ENCODE results near the gene ZC3H8.
A peak's percentile ranks its signal among the peaks of the same experiment; 100 is the strongest.

Gene ZC3H8

GRCh38 chr2:112260295-112260625 lies 5.4 kb upstream of the ZC3H8 start:
- Histone ChIP-seq H3K4me1 (ENCODE audit: control insufficient read depth in 5 of 5, insufficient read depth in 5 of 5, low read length in 5 of 5) (peaks cover 0 to 10% (median 7%) of the 10 kb centered on the region in 5 donors), H3K36me3 (ENCODE audit: control insufficient read depth in 5 of 5, insufficient read depth in 5 of 5, low read length in 5 of 5) (no peaks in the 10 kb centered on the region), H3K9me3 (ENCODE audit: control insufficient read depth in 5 of 5, low read length in 5 of 5) (peaks cover 0 to 9% (median 0%) of the 10 kb centered on the region in 5 donors), H3K27me3 (ENCODE audit: control insufficient read depth in 5 of 5, insufficient read depth in 4 of 5, low read length in 5 of 5) (no peaks in the 10 kb centered on the region), H3K27ac (ENCODE audit: low read depth, low read length) (no peak overlapping the region), H3K4me3 (ENCODE audit: low read depth in 1 of 5, low read length in 5 of 5) (no peak overlapping the region), H3K9ac (ENCODE audit: low read length in 5 of 5) (no peak overlapping the region)

- no peaks in the 10 kb centered on the region for H3K36me3 ChIP-seq (ENCODE audit: control insufficient read depth in 5 of 5, insufficient read depth in 5 of 5, low read length in 5 of 5)
- H3K4me3 ChIP-seq (ENCODE audit: low read depth in 1 of 5, low read length in 5 of 5), result peak overlapping the region; percentile 25 to 69 (median 39)
- H3K27me3 ChIP-seq (ENCODE audit: control insufficient read depth in 5 of 5, insufficient read depth in 4 of 5, low read length in 5 of 5), result no peaks in the 10 kb centered on the region
- H3K9ac ChIP-seq (ENCODE audit: low read length in 5 of 5), result peak overlapping the region; percentile 17 to 61 (median 26)
- peaks cover 0 to 9% (median 0%) of the 10 kb centered on the region in 5 donors for H3K9me3 ChIP-seq (ENCODE audit: control insufficient read depth in 5 of 5, low read length in 5 of 5)
- peaks cover 0 to 10% (median 8%) of the 10 kb centered on the region in 5 donors for H3K4me1 ChIP-seq (ENCODE audit: control insufficient read depth in 5 of 5, insufficient read depth in 5 of 5, low read length in 5 of 5)
- H3K27ac ChIP-seq (ENCODE audit: low read depth, low read length), result no peak overlapping the region
Observed at GRCh38 chr2:112259509-112260294, 4.9 kb upstream of the ZC3H8 start.

GRCh38 chr2:112257575-112257974 lies 2.7 kb upstream of the ZC3H8 start:
- no peak overlapping the region for H3K9ac ChIP-seq (ENCODE audit: low read length in 5 of 5)
- H3K27me3 ChIP-seq (ENCODE audit: control insufficient read depth in 5 of 5, insufficient read depth in 4 of 5, low read length in 5 of 5), result no peaks in the 10 kb centered on the region
- peaks cover 0 to 5% (median 0%) of the 10 kb centered on the region in 5 donors for H3K9me3 ChIP-seq (ENCODE audit: control insufficient read depth in 5 of 5, low read length in 5 of 5)
- H3K4me3 ChIP-seq (ENCODE audit: low read depth in 1 of 5, low read length in 5 of 5), result no peak overlapping the region
- H3K36me3 ChIP-seq (ENCODE audit: control insufficient read depth in 5 of 5, insufficient read depth in 5 of 5, low read length in 5 of 5), result no peaks in the 10 kb centered on the region
- H3K4me1 ChIP-seq (ENCODE audit: control insufficient read depth in 5 of 5, insufficient read depth in 5 of 5, low read length in 5 of 5), result peaks cover 0 to 19% (median 18%) of the 10 kb centered on the region in 5 donors
- no peak overlapping the region for H3K27ac ChIP-seq (ENCODE audit: low read depth, low read length)

GRCh38 chr2:112256654-112257053 lies 1.8 kb upstream of the ZC3H8 start:
- Histone ChIP-seq H3K4me3 (ENCODE audit: low read depth in 1 of 5, low read length in 5 of 5) (no peak overlapping the region), H3K36me3 (ENCODE audit: control insufficient read depth in 5 of 5, insufficient read depth in 5 of 5, low read length in 5 of 5) (no peaks in the 10 kb centered on the region), H3K27me3 (ENCODE audit: control insufficient read depth in 5 of 5, insufficient read depth in 4 of 5, low read length in 5 of 5) (no peaks in the 10 kb centered on the region), H3K9me3 (ENCODE audit: control insufficient read depth in 5 of 5, low read length in 5 of 5) (no peaks in the 10 kb centered on the region), H3K4me1 (ENCODE audit: control insufficient read depth in 5 of 5, insufficient read depth in 5 of 5, low read length in 5 of 5) (peaks cover 0 to 19% (median 18%) of the 10 kb centered on the region in 5 donors), H3K9ac (ENCODE audit: low read length in 5 of 5) (no peak overlapping the region), H3K27ac (ENCODE audit: low read depth, low read length) (no peak overlapping the region)

- Histone ChIP-seq H3K4me3 (ENCODE audit: low read depth in 1 of 5, low read length in 5 of 5) (no peak overlapping the region), H3K9ac (ENCODE audit: low read length in 5 of 5) (no peak overlapping the region), H3K27me3 (ENCODE audit: control insufficient read depth in 5 of 5, insufficient read depth in 4 of 5, low read length in 5 of 5) (no peaks in the 10 kb centered on the region), H3K27ac (ENCODE audit: low read depth, low read length) (no peak overlapping the region), H3K4me1 (ENCODE audit: control insufficient read depth in 5 of 5, insufficient read depth in 5 of 5, low read length in 5 of 5) (peaks cover 0 to 19% (median 18%) of the 10 kb centered on the region in 5 donors), H3K9me3 (ENCODE audit: control insufficient read depth in 5 of 5, low read length in 5 of 5) (no peaks in the 10 kb centered on the region), H3K36me3 (ENCODE audit: control insufficient read depth in 5 of 5, insufficient read depth in 5 of 5, low read length in 5 of 5) (no peaks in the 10 kb centered on the region)
Observed at GRCh38 chr2:112255875-112256274, 1.0 kb upstream of the ZC3H8 start.

GRCh38 chr2:112253261-112253815 lies 1.5 kb downstream of the ZC3H8 start:
- Histone ChIP-seq H3K27me3 (ENCODE audit: control insufficient read depth in 5 of 5, insufficient read depth in 4 of 5, low read length in 5 of 5) (no peaks in the 10 kb centered on the region), H3K4me3 (ENCODE audit: low read depth in 1 of 5, low read length in 5 of 5) (no peak overlapping the region), H3K9ac (ENCODE audit: low read length in 5 of 5) (no peak overlapping the region), H3K4me1 (ENCODE audit: control insufficient read depth in 5 of 5, insufficient read depth in 5 of 5, low read length in 5 of 5) (peaks cover 0 to 15% (median 9%) of the 10 kb centered on the region in 5 donors), H3K9me3 (ENCODE audit: control insufficient read depth in 5 of 5, low read length in 5 of 5) (no peaks in the 10 kb centered on the region), H3K36me3 (ENCODE audit: control insufficient read depth in 5 of 5, insufficient read depth in 5 of 5, low read length in 5 of 5) (peaks cover 0 to 8% (median 0%) of the 10 kb centered on the region in 5 donors), H3K27ac (ENCODE audit: low read depth, low read length) (no peak overlapping the region)

- Histone ChIP-seq H3K9ac (ENCODE audit: low read length in 5 of 5) (no peak overlapping the region), H3K9me3 (ENCODE audit: control insufficient read depth in 5 of 5, low read length in 5 of 5) (no peaks in the 10 kb centered on the region), H3K27ac (ENCODE audit: low read depth, low read length) (no peak overlapping the region), H3K4me1 (ENCODE audit: control insufficient read depth in 5 of 5, insufficient read depth in 5 of 5, low read length in 5 of 5) (peaks cover 0 to 15% (median 9%) of the 10 kb centered on the region in 5 donors), H3K27me3 (ENCODE audit: control insufficient read depth in 5 of 5, insufficient read depth in 4 of 5, low read length in 5 of 5) (no peaks in the 10 kb centered on the region), H3K36me3 (ENCODE audit: control insufficient read depth in 5 of 5, insufficient read depth in 5 of 5, low read length in 5 of 5) (peaks cover 4 to 18% (median 9%) of the 10 kb centered on the region in 5 donors), H3K4me3 (ENCODE audit: low read depth in 1 of 5, low read length in 5 of 5) (no peak overlapping the region)
Observed at GRCh38 chr2:112251271-112251670, 3.6 kb downstream of the ZC3H8 start.

GRCh38 chr2:112244854-112245253 lies 10.0 kb downstream of the ZC3H8 start:
- Histone ChIP-seq H3K9me3 (ENCODE audit: control insufficient read depth in 5 of 5, low read length in 5 of 5) (no peaks in the 10 kb centered on the region), H3K9ac (ENCODE audit: low read length in 5 of 5) (no peak overlapping the region), H3K27ac (ENCODE audit: low read depth, low read length) (no peak overlapping the region), H3K4me1 (ENCODE audit: control insufficient read depth in 5 of 5, insufficient read depth in 5 of 5, low read length in 5 of 5) (no peaks in the 10 kb centered on the region), H3K36me3 (ENCODE audit: control insufficient read depth in 5 of 5, insufficient read depth in 5 of 5, low read length in 5 of 5) (peaks cover 9 to 24% (median 11%) of the 10 kb centered on the region in 5 donors), H3K4me3 (ENCODE audit: low read depth in 1 of 5, low read length in 5 of 5) (no peak overlapping the region), H3K27me3 (ENCODE audit: control insufficient read depth in 5 of 5, insufficient read depth in 4 of 5, low read length in 5 of 5) (no peaks in the 10 kb centered on the region)

- no peaks in the 10 kb centered on the region for H3K27me3 ChIP-seq (ENCODE audit: control insufficient read depth in 5 of 5, insufficient read depth in 4 of 5, low read length in 5 of 5)
- H3K27ac ChIP-seq (ENCODE audit: low read depth, low read length), result no peak overlapping the region
- peaks cover 9 to 20% (median 11%) of the 10 kb centered on the region in 5 donors for H3K36me3 ChIP-seq (ENCODE audit: control insufficient read depth in 5 of 5, insufficient read depth in 5 of 5, low read length in 5 of 5)
- no peak overlapping the region for H3K4me3 ChIP-seq (ENCODE audit: low read depth in 1 of 5, low read length in 5 of 5)
- no peak overlapping the region for H3K9ac ChIP-seq (ENCODE audit: low read length in 5 of 5)
- H3K4me1 ChIP-seq (ENCODE audit: control insufficient read depth in 5 of 5, insufficient read depth in 5 of 5, low read length in 5 of 5), result no peaks in the 10 kb centered on the region
- H3K9me3 ChIP-seq (ENCODE audit: control insufficient read depth in 5 of 5, low read length in 5 of 5), result no peaks in the 10 kb centered on the region
Observed at GRCh38 chr2:112243233-112243632, 11.6 kb downstream of the ZC3H8 start.

GRCh38 chr2:112242384-112242783 lies 12.5 kb downstream of the ZC3H8 start:
- Histone ChIP-seq H3K27me3 (ENCODE audit: control insufficient read depth in 5 of 5, insufficient read depth in 4 of 5, low read length in 5 of 5) (no peaks in the 10 kb centered on the region), H3K9ac (ENCODE audit: low read length in 5 of 5) (no peak overlapping the region), H3K27ac (ENCODE audit: low read depth, low read length) (no peak overlapping the region), H3K9me3 (ENCODE audit: control insufficient read depth in 5 of 5, low read length in 5 of 5) (no peaks in the 10 kb centered on the region), H3K36me3 (ENCODE audit: control insufficient read depth in 5 of 5, insufficient read depth in 5 of 5, low read length in 5 of 5) (peaks cover 5 to 16% (median 8%) of the 10 kb centered on the region in 5 donors), H3K4me1 (ENCODE audit: control insufficient read depth in 5 of 5, insufficient read depth in 5 of 5, low read length in 5 of 5) (no peaks in the 10 kb centered on the region), H3K4me3 (ENCODE audit: low read depth in 1 of 5, low read length in 5 of 5) (no peak overlapping the region)

Data from subcutaneous abdominal adipose tissue (tissue), 5 donors.